Stimulated activated CD8-positive, alpha-beta memory T cell treated with anti-CD3 and anti-CD28 coated beads, Interleukin-4, amount 100 ng/mL, for 1 hour (primary cell): ENCODE measurements around the gene MCU.
"Not testable (repeated sequence)": the region's sequence is repeated elsewhere in the genome, so short reads cannot be mapped to it uniquely, and the experiment has no call there.

Experiments
- DNase-seq, 2 donors: peaks; one replicate each; pipeline ENCODE4 v3.0.0-alpha.2; 2020; ENCODE audit warnings: low read depth in 2 of 2, low spot score in 1 of 2

Gene MCU

DNA sequence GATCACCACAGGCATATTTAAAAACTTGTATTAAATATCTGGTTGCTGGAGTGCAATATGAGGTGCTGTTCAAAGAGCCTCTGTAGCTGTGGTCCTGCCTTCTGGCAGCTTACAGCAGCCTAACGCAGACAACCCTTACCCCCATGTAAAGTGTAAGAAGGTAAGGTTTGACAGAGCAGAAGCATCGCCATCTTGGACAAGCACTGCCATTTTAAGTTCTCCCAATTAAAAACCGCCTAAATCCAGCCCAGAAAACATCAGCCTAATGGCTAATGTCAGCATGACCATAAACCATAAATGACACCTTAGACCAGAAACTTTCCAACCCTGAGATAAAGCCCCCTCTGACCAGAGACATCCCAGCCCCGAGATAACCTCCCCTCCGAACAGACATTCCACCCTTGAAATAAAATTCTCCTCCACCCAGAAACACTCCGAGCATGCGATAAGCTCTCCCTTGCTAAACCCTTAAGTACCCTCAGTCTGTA lies 196.3 kb downstream of the MCU start:
- DNase-seq, result no peak

DNA sequence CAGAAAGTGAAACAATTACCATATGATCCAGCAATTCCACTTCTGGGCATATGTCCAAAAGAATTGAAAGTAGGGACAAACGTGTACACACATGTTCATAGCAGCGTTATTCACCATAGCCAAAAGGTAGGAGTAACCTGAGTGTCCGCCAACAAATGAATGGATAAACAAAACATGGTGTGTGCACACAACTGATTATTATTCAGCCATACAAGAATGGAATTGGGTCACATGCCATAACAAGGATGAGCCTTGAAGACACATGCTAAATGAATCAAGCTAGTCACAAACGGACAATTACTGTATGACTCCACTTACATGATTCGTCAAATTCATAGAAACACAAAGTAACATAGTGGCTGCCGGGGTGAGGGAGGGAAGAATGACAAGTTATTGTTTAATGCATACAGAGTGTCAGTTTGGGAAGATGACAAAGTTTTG lies 197.5 kb downstream of the MCU start:
- no peak for DNase-seq

DNA sequence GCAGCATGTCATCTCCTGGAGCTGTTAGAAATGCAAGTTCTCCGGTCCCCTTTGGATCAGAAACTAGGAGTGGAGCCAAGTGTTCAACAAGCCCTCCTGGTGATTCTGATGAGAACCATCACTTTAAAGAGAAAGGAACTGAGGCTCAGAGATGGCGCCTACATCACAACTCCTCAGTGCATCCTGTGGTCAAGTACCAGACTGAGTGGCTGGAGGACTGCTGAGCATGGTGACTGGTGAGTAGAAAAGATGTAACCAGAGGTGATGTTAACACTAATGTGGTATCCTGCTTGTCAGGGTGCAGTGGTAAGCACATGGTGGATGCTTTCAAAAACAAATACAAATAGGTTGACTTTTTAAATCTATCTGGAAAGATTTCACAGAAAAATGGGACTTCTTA lies 198.1 kb downstream of the MCU start:
- no peak for DNase-seq

DNA sequence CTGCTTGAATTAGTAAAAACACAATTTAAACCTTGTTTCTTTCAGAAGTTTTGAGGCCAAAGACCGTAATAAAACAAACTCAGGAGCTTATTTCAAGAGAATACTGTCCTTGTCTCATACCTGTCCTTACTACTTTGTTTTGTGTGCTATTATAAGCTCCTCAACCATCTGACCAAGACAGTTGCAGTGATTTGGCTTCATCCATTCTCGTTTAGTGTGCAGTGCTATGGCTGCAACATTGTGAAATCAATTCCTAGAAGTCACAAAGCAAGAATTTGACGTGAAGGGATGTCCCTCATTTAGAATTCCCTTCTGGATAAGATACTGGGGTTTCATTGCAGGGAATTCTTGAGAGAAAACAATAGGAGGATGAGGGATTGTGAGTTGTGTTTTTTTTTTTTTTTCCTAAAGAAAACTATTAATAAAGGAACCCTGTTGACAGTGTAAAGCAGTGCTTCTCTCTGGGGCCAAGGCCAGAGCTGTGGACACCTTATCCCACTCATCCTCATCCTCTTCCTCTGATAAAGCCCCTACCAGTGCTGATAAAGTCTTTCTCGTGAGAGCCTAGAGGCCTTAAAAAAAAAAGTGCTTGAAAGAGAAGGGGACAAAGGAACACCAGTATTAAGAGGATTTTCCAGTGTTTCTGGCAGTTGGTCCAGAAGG lies 201.3 kb downstream of the MCU start, which contains the start of gene OIT3:
Gene OIT3 (plus strand): TSS at position 604 of the 663 bp plus-strand sequence. CDS start 60 bp downstream, outside the sequence.
- no peak for DNase-seq

DNA sequence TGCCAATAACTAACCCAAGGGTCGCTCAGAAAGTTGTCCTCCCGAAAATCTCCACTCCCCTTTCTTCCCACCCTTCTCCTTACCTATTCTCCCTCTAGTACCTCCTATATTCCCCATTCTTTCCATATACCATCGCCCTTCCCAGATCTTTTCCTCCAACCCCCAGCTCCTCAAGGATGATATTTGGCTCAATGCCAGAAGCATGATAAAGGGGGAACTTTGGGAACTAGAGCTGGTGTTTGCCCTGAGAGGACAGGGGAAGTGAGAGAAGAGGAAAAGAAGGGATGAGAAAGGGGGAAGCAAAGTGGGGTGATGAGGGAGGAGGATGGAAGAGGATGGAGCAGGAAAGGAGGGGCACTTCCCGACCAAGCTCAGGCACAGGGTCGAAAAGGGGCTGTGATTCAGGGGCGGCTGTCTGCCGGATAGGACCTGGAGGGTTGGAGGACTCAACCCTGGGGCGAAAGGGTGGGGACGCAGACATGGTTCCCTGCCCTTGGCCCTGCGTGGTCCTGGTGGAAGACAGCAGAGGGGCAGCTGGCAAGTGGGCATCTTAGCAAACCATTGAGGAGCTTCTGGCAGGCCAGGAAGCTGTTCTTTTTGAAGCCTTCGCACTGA lies 203.4 kb downstream of the MCU start:
- no peak for DNase-seq

DNA sequence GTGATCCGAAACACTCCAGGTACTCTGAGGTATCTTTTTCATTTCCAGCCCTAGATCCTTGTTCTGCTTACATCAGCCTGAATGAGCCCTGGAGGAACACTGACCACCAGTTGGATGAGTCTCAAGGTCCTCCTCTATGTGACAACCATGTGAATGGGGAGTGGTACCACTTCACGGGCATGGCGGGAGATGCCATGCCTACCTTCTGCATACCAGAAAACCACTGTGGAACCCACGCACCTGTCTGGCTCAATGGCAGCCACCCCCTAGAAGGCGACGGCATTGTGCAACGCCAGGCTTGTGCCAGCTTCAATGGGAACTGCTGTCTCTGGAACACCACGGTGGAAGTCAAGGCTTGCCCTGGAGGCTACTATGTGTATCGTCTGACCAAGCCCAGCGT lies 206.7 kb downstream of the MCU start:
- DNase-seq, result no peak

DNA sequence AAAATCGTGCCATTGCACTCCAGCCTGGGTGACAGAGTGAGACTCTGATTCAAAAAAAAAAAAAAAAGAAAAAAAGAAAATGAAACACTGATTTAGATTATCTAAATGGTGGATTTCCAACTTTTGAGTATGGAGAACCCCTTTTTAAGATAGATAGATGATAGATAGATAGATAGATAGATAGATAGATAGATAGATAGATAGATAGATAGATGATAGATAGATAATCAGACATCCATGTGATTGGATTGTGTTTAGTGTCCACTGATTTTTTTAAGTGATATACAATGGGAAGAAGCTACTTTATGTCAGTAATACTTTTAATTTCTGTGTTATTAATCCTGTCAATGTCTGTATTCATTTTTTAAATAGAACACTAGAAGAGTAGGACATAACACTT lies 207.6 kb downstream of the MCU start:
- DNase-seq, result no peak

DNA sequence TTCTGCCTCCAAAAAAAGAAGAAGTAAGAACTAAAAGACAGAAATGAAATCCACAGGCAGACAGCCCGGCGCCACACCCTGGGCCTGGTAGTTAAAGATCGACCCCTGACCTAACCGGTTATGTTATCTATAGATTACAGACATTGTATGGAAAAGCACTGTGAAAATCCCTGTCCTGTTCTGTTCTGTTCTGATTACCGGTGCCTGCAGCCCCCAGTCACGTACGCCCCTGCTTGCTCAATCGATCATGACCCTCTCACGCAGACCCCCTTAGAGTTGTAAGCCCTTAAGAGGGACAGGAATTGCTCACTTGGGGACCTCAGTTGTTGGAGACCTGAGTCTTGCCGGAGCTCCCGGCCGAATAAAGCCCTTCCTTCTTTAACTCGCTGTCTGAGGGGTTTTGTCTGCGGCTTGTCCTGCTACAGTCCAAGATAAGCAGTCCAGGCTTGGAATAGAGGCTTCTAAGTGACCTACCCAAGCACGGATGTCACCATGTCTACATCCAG lies 212.1 kb downstream of the MCU start:
- DNase-seq, result not testable (repeated sequence)

DNA sequence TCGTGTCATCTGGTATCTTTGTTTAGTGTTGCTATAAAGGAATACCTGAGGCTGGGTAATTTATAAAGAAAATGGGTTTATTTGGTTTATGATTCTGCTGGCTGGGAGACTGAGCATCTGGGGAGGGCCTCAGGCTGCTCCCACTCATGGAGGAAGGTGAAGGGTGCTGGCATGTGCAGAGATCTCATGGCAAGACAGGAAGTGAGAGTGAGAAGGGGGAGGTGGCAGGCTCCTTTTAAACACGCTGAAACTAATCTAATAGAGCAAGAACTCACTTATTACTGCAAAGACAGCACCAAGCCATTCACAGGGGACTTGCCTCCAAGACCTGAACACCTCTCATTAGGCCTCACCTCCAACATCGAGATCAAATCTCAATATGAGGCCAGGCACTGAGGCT lies 212.9 kb downstream of the MCU start:
- DNase-seq, result no peak

DNA sequence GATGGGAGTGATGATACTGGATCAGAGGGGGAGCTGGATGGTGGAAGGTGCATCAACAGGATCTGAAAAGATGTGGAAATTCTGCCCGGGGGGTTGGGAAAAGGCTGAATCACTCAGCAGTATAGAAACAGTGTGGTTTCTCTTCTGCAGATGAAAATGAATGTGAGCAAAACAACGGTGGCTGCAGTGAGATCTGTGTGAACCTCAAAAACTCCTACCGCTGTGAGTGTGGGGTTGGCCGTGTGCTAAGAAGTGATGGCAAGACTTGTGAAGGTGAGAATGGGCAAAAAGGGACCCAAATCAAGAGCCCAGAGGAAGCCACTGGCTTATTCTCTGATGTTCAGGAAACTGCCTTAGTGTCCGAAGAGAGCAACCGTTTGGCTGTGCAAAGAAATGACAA lies 214.5 kb downstream of the MCU start:
- DNase-seq, result no peak

DNA sequence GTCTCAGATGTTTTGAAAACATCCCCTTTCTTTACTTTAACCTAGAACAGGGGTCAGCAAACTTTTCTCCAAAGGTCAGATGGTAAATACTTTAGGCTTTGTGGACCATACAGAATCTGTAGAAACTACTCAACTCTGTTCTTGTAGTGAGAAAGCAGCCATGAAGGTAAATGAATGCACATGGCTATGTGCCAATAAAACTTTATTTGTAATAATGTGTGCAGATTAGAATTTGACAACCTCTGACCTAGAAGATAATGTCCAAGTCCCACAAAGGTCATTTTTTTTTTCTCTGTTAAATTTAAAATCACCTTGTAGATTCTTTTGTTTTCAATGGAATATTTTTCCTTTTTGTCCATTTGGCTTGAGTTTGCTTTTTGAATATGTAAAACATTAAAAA lies 218.8 kb downstream of the MCU start:
- DNase-seq, result no peak

DNA sequence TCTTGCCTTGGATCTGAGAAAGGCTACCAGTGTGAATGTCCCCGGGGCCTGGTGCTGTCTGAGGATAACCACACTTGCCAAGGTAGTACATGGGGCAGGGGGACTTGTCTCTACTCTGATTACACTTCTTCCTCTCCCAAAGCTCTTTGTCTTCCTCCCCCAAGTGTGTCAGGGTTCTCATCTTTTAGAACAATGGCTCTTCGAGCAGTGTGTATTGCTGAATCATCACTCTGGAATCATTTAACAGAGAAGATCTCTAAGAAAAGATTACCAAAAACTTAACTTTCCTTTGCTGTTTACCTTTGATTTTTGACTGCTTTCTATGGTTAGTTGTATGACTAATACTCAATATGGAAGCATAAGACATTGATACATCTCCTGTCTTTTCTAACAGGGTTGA lies 219.8 kb downstream of the MCU start:
- no peak for DNase-seq

DNA sequence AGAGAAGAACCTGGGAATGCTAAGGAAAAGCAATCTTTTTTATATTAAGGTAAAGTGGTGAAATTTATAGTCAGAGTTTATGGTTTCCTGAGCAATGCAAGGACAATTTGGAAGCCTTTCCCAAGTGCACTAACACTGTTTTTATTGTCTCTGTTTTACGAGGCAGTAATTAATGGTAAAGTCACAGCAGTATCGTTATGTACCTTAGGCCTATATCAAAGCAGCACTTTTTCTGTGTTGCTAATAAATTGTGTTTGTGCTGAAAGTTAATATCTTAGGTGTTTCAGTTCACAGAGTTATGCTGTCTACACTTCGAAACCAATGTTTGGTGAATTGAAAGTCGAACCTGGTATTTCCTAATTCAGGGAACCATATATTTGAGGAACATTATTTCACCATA lies 220.8 kb downstream of the MCU start:
- no peak for DNase-seq

DNA sequence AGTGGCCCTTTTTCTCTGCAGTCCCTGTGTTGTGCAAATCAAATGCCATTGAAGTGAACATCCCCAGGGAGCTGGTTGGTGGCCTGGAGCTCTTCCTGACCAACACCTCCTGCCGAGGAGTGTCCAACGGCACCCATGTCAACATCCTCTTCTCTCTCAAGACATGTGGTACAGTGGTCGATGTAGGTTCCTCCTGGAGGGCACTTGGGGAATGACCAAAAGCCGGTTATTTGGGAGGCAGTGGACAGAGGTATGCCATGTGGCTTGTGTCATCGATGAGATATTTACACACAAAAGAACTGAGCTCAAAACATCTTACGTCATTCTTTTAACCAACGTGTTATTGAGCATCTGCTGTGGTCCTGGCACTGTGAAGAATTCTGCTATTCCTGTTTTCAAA lies 221.3 kb downstream of the MCU start:
- no peak for DNase-seq

DNA sequence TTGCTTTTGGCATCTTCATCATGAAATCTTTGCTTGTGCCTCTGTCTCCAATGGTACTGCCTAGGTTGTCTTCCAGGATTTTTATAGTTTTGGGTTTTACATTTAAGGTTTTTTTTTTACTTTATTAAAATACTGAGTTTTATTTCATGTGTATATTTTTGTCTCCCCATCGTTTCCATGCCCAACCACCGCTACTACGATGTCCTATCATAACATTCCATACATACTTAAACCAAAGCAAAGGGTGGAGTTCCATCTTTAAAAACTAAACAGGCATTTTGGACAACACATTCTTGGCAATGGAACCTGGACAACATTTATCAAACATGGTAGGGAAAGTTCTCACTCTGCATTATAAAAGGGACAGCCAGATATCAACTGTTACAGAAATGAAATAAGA lies 225.3 kb downstream of the MCU start:
- DNase-seq, result not testable (repeated sequence)

DNA sequence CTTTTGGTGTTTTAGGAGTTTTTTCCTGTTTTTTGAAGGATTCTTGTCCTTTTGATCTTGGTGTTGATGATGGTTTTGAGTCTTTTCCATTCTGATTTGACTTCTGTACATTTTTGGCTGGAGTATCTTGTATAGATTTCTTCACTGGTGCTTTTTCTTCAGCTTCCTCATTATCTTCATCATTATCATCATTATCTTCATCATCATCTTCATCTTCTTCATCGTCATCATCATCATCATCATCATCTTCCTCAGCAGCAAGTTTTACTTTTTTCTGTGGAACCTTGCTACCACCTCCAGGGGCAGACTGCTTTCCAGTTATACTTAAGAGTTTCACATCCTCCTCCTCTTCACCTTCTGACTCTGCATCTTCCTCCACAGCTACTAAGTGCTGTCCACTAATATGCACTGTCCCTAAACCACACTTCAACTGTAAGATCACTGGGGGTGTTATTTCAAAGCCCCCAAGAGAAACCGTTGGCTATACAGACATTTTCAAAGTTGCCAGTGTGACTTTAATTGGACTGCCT lies 225.9 kb downstream of the MCU start:
- not testable (repeated sequence) for DNase-seq

DNA sequence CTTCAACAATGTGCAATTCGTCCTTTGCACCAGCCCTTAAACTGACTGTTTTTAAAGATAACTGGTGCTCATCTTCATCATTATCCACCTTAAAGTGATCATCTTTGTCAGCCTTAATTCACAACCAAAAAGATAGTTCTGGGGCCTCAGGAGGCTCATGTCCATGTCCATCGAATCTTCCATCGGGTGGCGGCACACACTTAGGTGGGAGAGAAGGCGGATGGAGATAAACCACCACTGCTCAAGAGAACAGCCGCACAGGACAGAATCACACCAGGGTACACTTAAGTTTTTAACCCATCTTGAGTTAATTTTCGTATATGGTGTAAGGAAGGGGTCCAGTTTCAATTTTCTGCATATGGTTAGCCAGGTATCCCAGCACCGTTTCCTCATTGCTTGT lies 226.4 kb downstream of the MCU start:
- DNase-seq, result no peak

DNA sequence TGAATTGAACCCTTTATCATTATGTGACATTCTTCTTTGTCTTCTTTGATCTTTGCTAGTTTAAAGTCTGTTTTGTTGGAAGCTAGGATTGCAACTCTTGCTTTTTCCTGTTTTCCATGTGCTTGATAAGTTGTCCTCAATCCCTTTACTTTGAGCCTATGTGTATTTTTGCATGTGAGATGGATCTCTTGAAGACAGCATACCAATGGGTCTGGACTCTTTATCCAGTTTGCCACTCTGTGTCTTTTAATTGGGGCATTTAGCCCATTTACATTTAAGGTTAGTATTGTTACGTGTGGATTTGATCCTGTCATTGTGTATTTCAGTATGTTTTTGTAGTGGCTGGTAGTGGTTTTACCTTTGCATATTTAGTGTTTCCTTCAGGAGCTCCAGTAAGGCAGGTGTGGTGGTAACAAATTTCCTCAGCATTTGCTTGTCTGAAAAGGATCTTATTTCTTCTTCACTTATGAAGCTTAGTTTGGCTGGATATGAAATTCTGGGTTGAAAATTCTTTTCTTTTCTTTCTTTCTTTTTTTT lies 229.3 kb downstream of the MCU start:
- not testable (repeated sequence) for DNase-seq

DNA sequence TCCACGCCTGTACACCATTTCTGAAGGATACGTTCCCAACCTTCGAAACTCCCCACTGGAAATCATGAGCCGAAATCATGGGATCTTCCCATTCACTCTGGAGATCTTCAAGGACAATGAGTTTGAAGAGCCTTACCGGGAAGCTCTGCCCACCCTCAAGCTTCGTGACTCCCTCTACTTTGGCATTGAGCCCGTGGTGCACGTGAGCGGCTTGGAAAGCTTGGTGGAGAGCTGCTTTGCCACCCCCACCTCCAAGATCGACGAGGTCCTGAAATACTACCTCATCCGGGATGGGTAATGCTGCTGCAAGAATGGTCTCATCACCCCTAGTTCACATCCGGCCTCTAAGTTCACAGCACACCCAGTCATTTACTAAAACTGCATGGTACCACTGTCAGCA lies 232.4 kb downstream of the MCU start:
- no peak for DNase-seq

DNA sequence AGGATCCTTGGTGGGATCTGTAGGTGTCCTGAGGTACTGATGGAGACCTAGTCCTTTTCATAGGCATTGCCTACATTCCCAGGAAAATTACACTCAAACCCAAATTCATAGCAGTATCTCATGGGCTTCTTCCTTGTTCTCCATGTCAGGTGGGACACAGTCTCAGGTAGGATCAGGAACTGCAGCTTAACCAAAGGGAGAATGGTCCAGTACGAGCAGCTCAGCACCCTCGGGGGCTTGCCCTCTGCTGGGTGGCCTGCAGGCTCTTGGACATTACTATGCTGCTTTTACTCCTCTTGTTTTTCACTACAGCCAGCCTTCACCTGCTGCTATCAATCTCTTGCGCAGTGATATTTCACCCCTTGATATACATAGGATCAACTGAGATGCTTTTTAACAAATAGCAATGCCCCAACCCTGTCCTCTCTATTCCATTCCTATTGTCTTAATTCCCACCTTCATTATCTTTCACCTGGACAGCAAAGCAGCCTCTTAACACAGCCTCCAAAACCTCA lies 234.1 kb downstream of the MCU start:
- no peak for DNase-seq

DNA sequence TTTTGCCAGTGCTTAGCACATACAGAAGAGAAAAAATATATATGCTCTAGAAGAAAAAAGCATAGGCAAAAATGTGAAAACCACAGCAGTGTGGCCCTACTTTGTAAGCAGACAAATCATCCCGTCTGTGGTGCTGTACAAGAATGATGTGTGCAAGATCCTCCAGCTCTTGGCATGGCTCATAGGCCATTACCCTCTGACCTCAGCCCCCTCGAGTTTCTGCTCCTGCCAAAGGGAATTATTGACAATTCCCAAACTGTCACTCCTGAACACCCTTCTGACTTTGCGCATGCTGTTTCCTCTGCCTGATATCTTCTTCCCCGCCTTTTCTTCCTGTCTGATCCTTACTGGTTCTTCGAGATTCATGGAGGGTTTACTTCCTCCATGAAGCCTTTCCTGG lies 235.5 kb downstream of the MCU start:
- DNase-seq, result no peak

DNA sequence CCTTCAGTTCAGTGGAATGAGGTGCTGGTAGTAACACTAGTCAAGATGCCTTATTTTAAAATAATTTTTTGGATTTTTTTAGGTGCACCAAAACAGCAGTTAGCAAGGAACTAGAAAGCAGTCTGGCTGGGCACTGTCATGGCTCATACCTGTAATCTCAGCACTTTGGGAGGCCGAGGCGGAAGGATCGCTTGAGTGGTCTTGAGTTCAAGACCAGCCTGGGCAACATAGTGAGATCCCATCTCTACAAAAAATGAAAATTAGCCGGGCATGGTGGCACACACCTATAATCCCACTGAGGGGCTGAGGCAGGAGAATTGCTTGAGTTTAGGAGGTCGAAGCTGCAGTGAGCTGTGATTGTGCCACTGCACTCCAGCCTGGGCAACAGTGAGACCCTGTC lies 236.9 kb downstream of the MCU start:
- DNase-seq, result no peak
